Esophagus squamous epithelium (tissue), 4 donors: Measurements from ENCODE around the gene ST6GALNAC3.

Experiments used
- POLR2A ChIP-seq, 4 donors: fragments of 450-650 bp; IDR thresholded peaks; one replicate each; pipeline ENCODE4 v1.6.1; 2017; ENCODE audit warnings: antibody characterized with exemption in 4 of 4, mild to moderate bottlenecking in 4 of 4, moderate library complexity in 3 of 4
- TF ChIP-seq, protein P1 (sequence below), 6 experiments: fragments of 450-650 bp in 4 of 6; fragments of 200-600 bp in 2 of 6; sonication (generic) in 2 of 6; IDR thresholded peaks; one replicate each; pipeline ENCODE4 v1.5.1; 2016 to 2019; ENCODE audit warnings: antibody characterized with exemption in 6 of 6, mild to moderate bottlenecking in 4 of 6, moderate library complexity in 4 of 6

DNA sequence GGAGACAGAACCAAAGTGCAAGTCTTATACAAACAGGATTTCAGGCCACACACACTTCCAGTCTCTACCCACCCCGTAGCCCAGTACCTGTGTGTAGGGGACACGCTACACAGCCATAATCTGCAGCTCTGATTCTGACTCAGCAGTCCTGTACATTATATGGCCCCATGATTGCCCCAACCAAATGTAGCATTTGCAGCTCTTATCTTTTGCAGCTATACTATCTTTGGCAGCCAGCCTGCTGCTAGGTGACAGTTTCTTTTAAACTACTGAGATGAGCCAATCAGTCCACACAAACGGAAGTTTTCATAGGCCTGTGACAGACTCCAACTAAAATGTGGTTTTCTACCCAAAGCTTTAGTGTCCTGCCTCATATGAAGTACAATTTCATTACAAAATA lies 533.2 kb downstream of the ST6GALNAC3 start:
- TF ChIP-seq, protein P1, sequence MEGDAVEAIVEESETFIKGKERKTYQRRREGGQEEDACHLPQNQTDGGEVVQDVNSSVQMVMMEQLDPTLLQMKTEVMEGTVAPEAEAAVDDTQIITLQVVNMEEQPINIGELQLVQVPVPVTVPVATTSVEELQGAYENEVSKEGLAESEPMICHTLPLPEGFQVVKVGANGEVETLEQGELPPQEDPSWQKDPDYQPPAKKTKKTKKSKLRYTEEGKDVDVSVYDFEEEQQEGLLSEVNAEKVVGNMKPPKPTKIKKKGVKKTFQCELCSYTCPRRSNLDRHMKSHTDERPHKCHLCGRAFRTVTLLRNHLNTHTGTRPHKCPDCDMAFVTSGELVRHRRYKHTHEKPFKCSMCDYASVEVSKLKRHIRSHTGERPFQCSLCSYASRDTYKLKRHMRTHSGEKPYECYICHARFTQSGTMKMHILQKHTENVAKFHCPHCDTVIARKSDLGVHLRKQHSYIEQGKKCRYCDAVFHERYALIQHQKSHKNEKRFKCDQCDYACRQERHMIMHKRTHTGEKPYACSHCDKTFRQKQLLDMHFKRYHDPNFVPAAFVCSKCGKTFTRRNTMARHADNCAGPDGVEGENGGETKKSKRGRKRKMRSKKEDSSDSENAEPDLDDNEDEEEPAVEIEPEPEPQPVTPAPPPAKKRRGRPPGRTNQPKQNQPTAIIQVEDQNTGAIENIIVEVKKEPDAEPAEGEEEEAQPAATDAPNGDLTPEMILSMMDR (IDR thresholded peaks at IDR 0.05): no peak
- TF ChIP-seq POLR2A (IDR thresholded peaks at IDR 0.05): no peak
